NCI-H1105 treated with DMSO at 0.1 percent for 48 hours (cell line): ENCODE data around the gene CDK2AP2.
"Not testable (repeated sequence)": the region's sequence is repeated elsewhere in the genome, so short reads cannot be mapped to it uniquely, and the experiment has no call there.

Experiments
- DNase-seq: peaks from one replicate; lab custom pipeline; 2025; lab: John Stamatoyannopoulos, UW

Gene CDK2AP2

GRCh38 chr11:67523556-67524479 lies 15.9 kb upstream of the CDK2AP2 start:
- no peak for DNase-seq

GRCh38 chr11:67522844-67523555 lies 15.0 kb upstream of the CDK2AP2 start, which contains the start of gene CABP2:
Gene CABP2 (minus strand): TSS chr11:67523446. CDS start chr11:67523326, 120 bp downstream.
- no peak for DNase-seq

- no peak for DNase-seq
Measured at GRCh38 chr11:67522338-67522737, 14.4 kb upstream of the CDK2AP2 start.

- no peak for DNase-seq
Measured at GRCh38 chr11:67521924-67522323, 14.0 kb upstream of the CDK2AP2 start.

GRCh38 chr11:67520856-67521824 lies 13.2 kb upstream of the CDK2AP2 start:
- no peak for DNase-seq

- no peak for DNase-seq
Measured at GRCh38 chr11:67519726-67520125, 11.8 kb upstream of the CDK2AP2 start.

GRCh38 chr11:67517784-67518552 lies 10.0 kb upstream of the CDK2AP2 start:
- DNase-seq = no peak

GRCh38 chr11:67516806-67517205 lies 8.8 kb upstream of the CDK2AP2 start:
- DNase-seq = no peak

GRCh38 chr11:67514116-67514515 lies 6.2 kb upstream of the CDK2AP2 start:
- no peak for DNase-seq

- DNase-seq = not testable (repeated sequence)
Measured at GRCh38 chr11:67511558-67511957, 3.6 kb upstream of the CDK2AP2 start.

GRCh38 chr11:67510023-67510345 lies 2.0 kb upstream of the CDK2AP2 start:
- no peak for DNase-seq

- peak; percentile 93 for DNase-seq
Measured at GRCh38 chr11:67508486-67509121, 642 bp upstream of the CDK2AP2 start.

GRCh38 chr11:67507242-67507863 lies 609 bp downstream of the CDK2AP2 start:
- no peak for DNase-seq

GRCh38 chr11:67506426-67507051 lies 1.4 kb downstream of the CDK2AP2 start:
- no peak for DNase-seq

GRCh38 chr11:67505605-67506396 lies 2.2 kb downstream of the CDK2AP2 start:
- peak; percentile 81 for DNase-seq

- DNase-seq = peak; percentile 19
Measured at GRCh38 chr11:67504950-67505581, 2.9 kb downstream of the CDK2AP2 start, which contains the start of gene PITPNM1. Gene PITPNM1 (minus strand): TSS chr11:67505363. CDS start chr11:67504180, 1,183 bp downstream.

- peak; percentile 39 for DNase-seq
Measured at GRCh38 chr11:67504005-67504949, 3.7 kb downstream of the CDK2AP2 start.
